HG03060 (cell line): Measurements from ENCODE around the gene SYNDIG1.
A peak's percentile ranks its signal among the peaks of the same experiment; 100 is the strongest.

Source experiments
- ATAC-seq: cut with Tn5 transposase; IDR thresholded peaks from one replicate; pipeline ENCODE4 v1.9.1; 2021; ENCODE audit warnings: low read depth, moderate number of reproducible peaks; ENCODE audit not compliant: unreplicated experiment

Gene SYNDIG1

GRCh38 chr20:24648481-24648880 is 179.1 kb downstream of the SYNDIG1 start:
- peak; percentile 17 for ATAC-seq

DNA sequence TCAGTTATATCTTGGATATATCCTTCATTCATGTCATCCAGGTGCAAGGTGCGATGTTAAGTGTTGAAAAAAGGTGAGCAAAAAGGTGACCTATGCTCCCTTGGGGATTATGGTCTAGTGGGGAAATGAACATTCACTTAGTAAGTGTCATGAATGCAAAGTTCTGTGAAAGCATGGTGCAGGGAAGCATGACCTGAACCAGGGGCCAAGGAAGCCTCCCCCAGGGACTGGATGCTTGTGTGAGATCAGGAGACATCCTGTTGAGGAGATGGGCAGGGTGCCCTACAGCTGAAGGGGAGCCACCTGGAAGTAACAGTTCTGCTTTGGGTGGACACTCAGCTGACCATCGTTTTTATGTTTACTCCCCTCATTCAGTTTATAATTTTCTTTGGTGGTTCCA is 179.5 kb downstream of the SYNDIG1 start:
- peak; percentile 52 for ATAC-seq

GRCh38 chr20:24649787-24650490 is 180.5 kb downstream of the SYNDIG1 start:
- ATAC-seq: no peak

DNA sequence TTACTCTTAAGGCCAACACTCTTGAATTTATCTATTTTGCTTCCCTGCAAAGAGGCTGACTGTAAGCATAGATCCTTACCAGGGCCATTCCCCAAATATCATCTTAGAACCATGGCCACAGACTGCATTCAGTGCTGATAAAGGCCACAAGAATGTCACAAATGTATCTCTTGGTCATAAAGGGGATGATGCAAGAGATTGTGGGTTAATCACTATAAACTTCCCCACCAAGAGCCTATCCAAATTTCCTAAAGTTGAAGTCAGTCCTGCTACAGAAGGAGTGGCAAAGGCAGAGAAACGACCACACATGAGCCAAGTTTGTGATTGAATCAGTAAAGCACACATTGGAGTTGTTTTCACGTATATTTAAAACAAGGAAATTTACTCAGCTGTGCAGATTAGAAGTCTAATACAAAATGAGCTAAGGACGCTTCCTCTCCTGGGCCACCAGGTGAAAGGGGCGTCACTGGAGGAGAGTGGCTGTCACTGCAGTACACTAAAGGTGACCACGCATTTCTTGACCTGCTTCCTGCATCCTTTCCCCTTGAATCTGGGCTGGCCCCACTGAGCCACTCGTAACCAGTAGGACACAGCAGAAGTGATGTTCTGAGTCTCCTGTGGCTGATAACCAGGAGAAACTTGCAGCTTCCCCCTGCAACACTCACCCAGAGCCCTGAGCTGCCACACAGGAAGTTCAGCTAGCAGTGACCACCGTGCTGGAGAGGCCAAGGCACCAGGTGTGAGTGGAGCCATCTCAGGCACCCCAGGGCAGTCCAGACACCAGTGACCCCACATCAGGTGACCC is 181.9 kb downstream of the SYNDIG1 start:
- no peak for ATAC-seq

- ATAC-seq: no peak
These were observed 182.5 kb downstream of the SYNDIG1 start for GRCh38 chr20:24651976-24652345.

GRCh38 chr20:24653306-24653705 is 183.9 kb downstream of the SYNDIG1 start:
- ATAC-seq: no peak

DNA sequence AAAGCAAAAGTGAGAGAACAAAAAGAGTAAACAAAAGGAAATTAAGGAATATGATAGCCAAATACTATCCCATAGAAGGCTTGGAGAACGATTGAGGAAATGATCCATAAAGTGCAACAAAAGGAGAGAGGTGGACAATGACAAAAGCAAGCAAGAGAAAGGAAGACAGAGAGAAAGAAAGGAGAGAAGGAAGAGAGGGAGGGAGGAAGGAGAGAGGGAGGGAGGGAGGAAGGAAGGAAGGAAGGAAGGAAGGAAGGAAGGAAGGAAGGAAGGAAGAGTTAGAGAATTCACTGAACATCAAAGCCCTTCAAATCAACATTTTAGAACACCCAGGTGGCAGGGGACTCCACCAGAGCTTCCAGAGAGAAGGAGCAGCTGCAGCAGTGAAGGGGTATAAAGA is 185.0 kb downstream of the SYNDIG1 start:
- no peak for ATAC-seq

DNA sequence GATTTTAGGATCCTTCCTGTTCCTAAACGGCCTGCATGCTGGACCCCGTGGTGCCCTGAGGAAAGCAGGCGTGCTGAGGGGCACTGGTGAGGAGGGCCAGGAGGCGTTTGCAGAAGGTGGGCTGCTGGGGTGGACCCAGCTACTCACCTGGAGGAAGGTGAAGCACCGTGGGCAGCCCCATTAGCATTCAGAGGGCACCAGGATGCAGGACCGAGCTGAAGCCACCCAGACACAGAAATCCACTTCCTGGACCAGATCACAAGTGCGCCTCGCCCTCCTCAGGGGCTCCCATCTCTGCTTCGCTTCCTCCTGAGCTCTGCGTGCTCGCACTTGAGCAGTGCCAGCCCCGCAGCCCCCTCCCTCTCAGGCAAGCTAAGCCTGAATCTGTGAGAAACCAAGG is 187.0 kb downstream of the SYNDIG1 start:
- ATAC-seq: no peak

- no peak for ATAC-seq
These were observed 187.8 kb downstream of the SYNDIG1 start for GRCh38 chr20:24657196-24657595.

DNA sequence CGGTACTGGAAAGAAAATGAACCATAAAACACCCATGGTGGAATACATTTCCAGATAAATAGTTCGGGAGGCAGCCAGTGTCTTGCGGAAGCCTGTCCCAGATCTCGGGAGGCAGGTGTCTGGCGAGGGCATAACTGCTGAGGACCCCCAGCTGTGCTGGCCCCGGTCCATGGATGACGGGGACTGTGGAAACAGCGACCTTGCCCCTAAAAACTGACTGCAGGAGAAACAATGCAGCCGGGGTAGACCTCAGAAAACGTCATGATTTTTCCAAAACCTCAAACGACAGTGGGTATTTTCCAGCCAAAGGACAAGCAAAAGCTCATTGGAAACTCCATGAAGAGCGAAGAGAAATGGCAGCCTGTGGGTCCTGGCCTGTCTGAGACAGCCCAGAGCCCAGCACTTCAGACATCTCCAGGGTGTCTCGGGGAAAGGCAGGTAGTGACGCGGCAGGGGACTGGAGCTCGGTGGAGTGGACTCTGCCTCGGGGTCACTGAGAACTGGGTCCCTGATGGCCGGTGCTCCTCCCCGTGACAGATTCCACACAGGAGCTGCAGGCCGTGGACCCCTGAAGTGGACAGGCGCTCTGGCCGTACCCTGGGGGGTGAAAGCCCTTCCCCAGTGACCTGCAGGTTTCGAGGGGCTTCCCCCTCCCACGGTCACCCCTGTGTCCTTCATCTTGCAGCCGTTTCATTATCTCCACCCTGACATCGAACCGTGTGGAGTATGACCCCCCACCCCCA is 188.6 kb downstream of the SYNDIG1 start:
- ATAC-seq: no peak

GRCh38 chr20:24658920-24659660 is 189.7 kb downstream of the SYNDIG1 start:
- ATAC-seq: no peak

- no peak for ATAC-seq
These were observed 190.4 kb downstream of the SYNDIG1 start for GRCh38 chr20:24659835-24660234.

DNA sequence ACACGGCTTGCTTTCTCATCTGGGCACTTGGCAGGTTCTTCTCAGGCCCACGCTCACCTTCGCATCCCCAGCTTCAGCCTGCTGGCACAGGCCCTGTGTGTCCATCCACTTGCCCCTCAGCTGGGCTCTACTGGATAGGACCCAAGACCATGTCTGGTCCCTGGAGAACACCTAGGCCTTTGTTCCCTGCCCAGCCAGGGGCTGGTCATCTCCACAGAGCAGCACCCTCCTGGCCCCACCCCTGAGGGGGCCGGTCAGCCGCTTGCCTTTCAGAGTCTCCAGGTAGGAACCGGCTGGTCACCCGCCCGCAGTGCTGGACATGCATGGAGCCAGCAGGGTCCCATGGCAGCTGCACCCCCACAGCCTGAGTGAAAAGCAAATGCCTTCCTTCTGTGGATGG is 191.2 kb downstream of the SYNDIG1 start:
- no peak for ATAC-seq

GRCh38 chr20:24661255-24661654 is 191.8 kb downstream of the SYNDIG1 start:
- ATAC-seq: no peak

GRCh38 chr20:24662322-24662721 is 192.9 kb downstream of the SYNDIG1 start:
- ATAC-seq: no peak

- no peak for ATAC-seq
These were observed 193.4 kb downstream of the SYNDIG1 start for GRCh38 chr20:24662752-24663365.

- no peak for ATAC-seq
These were observed 194.1 kb downstream of the SYNDIG1 start for GRCh38 chr20:24663496-24663895.

GRCh38 chr20:24664266-24664986 is 195.0 kb downstream of the SYNDIG1 start:
- ATAC-seq: no peak

DNA sequence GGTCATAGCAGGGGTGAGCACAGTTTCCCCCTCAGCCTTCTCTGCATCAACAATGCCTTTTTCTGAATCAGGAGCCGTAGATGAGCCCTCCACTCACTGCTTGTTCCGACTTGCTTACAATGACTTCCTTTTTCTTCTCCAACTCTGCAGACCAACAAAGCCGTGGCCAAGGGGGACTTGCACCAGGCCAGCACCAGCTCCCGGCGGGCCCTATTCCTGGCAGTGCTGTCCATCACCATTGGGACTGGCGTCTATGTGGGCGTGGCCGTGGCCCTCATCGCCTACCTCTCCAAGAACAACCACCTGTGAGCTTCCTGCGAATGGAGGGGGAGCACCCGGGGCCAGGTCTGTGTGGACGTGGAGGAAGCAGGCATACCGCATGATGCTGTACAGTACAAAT is 195.8 kb downstream of the SYNDIG1 start:
- ATAC-seq: no peak

DNA sequence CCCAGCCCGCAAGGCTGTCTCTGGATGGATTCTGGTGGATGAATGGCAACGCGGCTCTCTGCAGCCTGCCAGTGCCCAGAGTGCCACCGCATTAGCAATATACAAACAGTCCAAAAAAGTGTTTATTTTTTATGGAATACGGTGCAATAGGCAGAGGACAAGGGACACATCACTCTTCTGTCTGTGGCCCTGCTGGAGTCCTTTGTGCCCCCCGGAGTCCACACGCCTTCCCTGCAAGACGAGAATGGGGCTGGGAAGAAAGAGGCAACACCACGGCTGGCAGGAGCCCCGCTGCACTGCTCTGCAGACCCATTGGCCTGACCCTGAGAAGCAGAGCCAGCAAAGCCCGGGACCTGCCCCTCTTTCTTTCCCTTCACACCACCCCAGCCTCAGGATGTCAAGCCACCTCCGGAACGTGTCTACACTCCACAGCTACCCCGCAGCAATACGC is 196.3 kb downstream of the SYNDIG1 start:
- ATAC-seq: no peak
